ENCODE results near the gene GGT6.
"Not testable (repeated sequence)": the region's sequence is repeated elsewhere in the genome, so short reads cannot be mapped to it uniquely, and the experiment has no call there.

Gene GGT6

GRCh38 chr17:4560421-4560820 lies at the start of gene GGT6:
Gene GGT6, minus strand, starts transcription at chr17:4560577. Its CDS starts 56 bp downstream, at chr17:4560521.
- DNase-seq: no peak

- no peak for DNase-seq
These were observed 49.8 kb upstream of the GGT6 start for GRCh38 chr17:4610162-4610561.

- no peak for DNase-seq
These were observed 49.4 kb upstream of the GGT6 start for GRCh38 chr17:4609761-4610160.

DNA sequence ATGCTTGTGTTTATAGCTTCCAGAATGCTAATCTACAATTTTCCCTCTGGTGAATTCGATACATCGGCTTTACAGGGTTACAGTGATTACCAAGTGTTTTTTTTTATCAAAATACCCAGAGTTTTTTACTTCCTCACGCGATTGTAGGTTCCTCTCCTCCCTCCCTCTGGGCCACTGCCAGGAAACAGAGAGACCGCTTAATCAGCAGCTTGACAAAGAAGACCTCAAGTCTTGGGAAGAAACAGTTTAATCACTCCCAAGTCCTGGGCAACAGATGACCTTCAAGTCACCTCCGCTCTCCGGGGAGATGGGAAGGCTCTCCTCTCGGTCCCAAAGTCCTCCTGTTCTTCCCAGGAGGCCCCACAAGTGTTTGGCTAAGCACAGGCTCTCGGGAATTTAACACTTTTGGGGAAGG lies 47.4 kb upstream of the GGT6 start:
- no peak for DNase-seq

DNA sequence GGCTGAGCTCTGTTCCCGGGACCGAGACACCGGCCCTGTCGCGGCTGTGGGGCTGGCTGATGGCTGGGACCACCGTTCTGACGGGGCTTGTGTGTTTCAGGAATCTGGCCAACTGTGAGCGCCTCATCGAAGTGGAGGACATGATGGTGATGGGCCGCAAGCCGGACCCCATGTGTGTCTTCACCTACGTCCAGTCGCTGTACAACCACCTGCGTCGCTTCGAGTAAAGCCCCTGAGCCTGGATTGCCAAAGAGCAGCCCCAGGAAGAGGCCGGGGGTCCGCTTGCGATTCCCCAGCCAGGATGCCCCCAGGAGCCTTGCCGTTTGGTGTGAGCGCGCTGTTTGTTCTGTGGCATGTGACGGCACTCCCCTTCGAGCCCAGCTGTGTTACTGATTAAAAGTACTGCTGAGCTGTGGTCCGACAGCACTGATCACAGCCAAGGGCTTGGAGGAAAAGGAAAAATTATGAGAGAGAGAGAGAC lies 46.9 kb upstream of the GGT6 start:
- DNase-seq: no peak

GRCh38 chr17:4605826-4606225 lies 45.4 kb upstream of the GGT6 start:
- DNase-seq: no peak

DNA sequence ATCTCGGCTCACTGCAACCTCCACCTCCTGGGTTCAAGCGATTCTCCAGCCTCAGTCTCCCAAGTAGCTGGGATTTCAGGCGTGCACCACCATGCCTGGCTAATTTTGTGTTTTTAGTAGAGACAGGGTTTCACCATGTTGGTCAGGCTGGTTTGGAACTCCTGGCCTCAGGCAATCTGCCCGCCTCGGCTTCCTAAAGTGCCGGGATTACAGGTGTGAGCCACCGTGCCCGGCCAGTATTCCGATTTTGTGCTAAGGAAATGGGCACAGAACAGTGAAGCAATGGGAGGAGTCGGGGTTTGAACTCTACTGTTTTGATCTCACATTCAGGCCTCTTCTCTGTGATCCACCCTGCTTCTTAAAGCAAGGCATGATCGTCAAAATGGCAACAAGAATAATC lies 44.4 kb upstream of the GGT6 start:
- DNase-seq: not testable (repeated sequence)

GRCh38 chr17:4604111-4604644 lies 43.8 kb upstream of the GGT6 start:
- DNase-seq: peak; percentile 77

DNA sequence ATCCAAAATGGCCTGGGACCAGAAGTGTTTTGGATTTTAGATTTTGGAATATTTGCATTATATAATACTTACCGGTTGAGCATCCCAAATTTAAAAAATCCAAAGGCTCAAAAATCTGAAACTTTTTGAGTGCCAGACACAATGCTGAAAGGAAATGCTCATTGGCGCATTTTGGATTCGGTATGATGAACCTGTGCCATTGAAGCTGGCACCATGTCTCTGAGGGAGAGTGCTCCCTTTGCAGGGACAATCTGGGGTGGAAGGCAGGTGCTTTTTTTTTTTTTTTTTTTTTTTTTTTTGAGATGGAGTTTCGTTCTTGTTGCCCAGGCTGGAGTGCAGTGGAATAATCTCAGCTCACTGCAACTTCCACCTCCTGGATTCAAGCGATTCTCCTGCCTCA lies 41.7 kb upstream of the GGT6 start:
- DNase-seq: no peak

DNA sequence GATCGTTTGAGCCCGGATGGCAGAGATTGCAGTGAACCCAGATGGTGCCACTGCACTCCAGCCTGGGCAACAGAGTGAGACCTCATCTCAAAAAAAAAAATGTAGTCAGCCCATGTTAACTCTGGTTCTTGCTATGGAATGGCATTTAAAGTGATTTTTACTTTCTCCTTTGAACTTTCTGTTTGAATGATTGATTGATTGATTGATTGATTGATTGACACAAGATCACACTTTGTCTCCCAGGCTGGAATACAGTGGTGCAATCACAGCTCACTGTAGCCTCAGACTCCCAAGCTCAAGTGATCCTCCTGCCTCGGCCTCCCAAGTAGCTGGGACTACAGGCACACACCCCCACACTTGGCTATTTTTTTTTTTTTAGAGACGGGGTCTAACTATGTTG lies 40.9 kb upstream of the GGT6 start:
- DNase-seq: no peak

DNA sequence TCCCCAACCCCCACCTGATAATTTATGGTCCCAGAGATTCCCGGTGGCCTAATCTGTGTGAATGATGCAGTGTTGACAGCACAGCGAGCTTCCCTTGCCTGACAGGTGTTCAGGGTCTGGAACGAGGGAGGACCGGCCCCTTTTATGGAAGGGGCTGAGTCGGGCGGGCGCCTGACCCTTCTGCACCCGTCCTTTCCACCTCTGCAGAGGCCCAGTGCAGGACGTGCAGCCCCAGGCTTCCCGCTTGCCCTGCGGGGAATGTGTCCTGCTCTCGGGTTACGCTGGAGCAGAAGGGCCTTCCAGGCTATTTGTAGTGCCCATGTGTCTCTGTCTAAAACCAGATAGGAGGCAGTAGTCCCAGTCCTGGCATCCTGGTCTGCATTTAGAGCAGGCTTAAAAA lies 40.2 kb upstream of the GGT6 start:
- no peak for DNase-seq

DNA sequence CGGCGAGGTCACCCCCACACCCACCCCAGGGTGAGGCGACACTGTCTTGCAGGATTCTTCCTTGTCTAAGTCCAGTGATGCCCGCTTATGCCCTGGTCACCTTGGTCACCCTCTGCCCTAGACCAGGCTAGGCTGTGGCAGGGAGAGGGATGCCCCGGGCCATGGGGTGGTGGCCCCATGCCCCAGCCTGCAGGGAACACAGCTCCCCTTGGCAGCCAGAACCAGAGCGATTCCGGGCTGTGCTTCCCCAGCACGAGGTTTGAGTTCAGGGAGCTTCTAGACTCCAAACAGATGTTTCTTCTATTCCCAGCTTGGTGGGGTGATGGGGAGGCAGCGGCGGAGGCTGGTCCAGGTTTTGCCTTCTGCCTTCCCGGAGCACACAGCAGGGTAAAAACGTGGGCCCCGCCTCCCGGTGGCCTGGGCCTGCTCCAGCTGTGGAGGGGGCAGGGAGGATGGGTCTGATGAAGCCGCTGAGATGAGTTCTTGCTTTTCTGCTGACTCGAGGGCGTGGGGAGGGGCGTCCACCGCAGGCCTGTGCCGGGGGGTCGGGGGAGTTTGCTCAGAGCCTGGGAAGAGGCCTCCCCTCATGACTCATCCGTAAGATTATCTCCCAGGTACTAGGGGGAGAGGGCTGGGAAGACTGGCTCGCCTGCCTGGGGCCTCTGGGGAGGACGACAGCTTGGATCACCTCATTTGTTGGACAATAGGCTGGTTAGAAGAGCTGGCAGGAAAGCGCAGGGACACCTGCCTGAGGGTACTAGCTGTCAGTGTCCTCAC lies 39.3 kb upstream of the GGT6 start:
- no peak for DNase-seq

DNA sequence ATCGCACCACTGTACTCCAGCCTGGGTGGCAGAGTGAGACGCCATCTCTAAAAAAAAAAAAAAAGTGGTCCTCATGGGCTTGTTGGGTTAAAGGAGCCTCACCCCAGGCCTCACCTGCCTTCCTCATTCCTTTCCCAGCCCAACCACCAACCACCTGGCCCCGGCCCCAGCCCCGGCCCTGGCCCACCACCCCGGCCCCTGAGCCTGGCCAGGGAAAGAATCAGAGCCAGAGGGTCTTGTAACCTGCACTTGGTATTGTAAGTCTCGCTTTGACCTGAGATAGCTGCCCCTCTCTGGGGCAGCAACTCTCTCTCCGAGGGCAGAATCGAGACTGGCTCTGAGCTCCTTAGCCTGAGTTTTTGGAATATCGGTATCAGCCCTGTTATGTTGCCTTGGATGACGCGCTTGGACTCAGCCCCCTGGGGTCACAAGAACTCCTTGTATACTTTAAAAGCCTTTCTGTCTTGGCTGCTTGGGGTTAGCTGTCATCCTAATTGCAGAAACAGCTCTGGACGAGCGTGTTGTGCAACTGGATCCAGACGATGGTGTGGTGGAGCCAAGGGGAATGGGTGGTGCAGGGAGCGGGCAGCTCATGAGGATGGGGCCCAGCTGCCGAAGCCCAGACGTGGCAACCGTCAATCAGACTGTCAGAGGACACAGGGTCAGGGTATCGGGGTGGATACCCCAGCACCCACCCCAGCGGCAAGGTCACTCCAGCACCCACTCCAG lies 38.6 kb upstream of the GGT6 start:
- no peak for DNase-seq

GRCh38 chr17:4597975-4598374 lies 37.6 kb upstream of the GGT6 start:
- no peak for DNase-seq

DNA sequence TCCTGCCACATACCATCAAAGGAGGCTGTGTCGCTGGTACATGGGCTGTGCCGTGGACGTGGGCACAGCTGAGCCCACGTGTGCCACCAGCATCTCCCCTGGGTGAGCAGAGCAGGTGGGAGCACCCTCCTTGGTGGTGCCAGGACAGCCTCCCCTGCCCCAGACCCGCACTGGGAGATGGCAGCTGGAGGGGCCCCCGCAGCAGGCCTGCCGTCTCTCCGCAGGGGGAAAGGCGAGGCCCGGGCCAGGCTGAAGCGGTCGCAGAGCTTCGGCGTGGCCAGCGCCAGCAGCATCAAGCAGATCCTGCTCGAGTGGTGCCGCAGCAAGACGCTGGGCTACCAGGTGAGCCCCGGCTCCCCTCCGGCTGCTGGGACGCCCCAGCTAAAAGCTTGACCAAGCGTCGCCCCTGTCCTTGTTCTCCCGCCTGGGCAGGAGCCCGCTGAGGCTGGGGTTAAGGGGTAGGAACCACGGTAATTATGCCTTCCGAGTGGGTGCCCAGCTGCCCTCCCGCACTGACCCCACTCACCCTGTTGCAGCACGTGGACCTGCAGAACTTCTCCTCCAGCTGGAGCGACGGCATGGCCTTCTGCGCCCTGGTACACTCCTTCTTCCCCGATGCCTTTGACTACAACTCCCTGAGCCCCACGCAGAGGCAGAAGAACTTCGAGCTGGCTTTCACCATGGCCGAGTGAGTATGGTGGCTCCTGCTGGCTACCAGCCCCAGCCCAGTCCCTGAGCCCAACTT lies 36.4 kb upstream of the GGT6 start:
- no peak for DNase-seq

DNA sequence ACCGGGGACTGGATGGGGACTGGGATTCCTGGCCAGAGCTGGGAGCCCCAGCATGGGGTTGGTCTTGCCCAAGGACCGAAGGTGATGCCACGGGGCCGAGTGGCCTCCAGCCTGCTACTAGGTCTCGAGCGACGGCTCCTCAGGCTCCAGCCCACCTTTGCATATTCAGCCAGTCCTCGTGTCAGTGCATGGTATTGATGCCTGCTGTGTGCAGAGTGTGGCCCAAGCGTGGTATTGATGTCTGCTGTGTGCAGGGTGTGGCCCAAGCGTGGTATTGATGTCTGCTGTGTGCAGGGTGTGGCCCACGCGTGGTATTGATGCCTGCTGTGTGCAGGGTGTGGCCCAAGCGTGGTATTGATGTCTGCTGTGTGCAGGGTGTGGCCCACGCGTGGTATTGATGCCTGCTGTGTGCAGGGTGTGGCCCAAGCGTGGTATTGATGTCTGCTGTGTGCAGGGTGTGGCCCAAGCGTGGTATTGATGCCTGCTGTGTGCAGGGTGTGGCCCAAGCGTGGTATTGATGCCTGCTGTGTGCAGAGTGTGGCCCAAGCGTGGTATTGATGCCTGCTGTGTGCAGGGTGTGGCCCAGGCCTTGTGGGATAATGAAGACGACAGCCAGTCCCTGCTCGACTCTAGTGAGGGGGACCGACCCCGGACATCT lies 35.4 kb upstream of the GGT6 start:
- DNase-seq: not testable (repeated sequence)

GRCh38 chr17:4594931-4595684 lies 34.7 kb upstream of the GGT6 start:
- no peak for DNase-seq

DNA sequence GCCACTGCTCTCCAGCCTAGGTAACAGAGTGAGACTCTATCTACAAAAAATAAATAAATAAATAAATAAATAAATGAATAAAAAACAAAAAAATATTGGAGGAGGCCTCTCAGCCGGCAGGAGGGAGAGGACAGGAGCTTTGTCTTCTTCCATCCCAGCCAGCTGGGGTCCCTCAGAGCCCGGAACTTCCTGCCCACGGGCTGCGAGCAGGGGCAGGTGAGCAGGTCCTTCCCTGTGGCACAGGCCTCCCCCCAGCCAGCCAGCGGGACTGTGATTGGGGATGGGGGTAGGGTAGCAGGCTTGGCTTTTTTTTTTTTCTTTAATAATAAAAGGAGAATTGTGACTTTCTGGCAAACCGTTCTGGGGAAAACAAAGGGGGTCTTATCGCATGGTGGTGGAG lies 34.0 kb upstream of the GGT6 start:
- no peak for DNase-seq

DNA sequence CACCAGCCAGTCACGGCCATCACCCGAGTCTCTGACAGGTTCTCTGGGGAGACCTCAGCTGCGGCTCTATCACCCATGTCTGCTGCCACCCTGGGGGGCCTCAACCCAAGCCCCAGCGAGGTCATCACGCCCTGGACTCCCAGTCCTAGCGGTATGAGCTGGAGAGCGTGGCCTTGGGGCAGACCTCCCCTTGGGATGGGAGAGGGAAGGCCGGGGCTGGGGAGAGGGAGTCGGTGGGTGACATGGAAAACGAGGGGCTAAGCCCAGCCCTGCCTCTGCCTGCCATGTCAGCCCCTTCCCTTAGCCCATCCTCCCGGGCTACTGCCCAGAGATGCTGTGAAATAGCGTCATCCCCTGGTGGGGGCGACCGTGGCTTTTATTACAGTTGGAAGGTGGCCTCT lies 32.6 kb upstream of the GGT6 start:
- DNase-seq: no peak

GRCh38 chr17:4592240-4593005 lies 32.0 kb upstream of the GGT6 start:
- DNase-seq: no peak

DNA sequence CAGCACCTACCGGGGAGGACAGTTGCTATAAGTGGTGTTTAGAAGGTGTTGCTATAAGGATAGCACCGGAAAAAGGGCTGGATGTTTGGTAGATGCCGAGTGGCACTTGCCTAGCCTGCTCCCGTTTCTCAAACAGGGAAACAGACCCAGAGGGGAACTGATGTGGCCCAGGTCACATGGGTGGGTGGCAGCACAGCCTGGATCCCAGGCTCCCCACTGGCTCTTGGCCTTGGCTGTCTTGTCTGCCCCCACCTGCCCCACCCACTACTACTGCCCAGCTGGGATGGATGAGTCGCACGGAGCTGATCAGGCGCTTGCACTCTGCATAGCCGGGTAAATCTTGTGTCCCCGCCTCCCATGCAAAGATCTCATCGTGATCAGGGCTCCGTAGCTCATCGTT lies 31.2 kb upstream of the GGT6 start:
- no peak for DNase-seq

Data from NCI-H524 treated with DMSO at 0.1 percent for 48 hours (cell line).